NCI-H2081 (cell line): Measurements from ENCODE around the gene PPT1.

Source experiments
- DNase-seq, 2 experiments: peaks; one replicate each; lab custom pipeline; 2025; lab: John Stamatoyannopoulos, UW

The PPT1 gene

GRCh38 chr1:40030528-40031135 is 66.4 kb downstream of the PPT1 start:
- DNase-seq = no peak

- DNase-seq = no peak
Measured at GRCh38 chr1:40029608-40030007, 67.4 kb downstream of the PPT1 start.

GRCh38 chr1:40027647-40028046 is 69.4 kb downstream of the PPT1 start:
- no peak for DNase-seq

GRCh38 chr1:40024671-40025070 is 72.4 kb downstream of the PPT1 start:
- DNase-seq = no peak

- DNase-seq = no peak
Measured at GRCh38 chr1:40023379-40023944, 73.6 kb downstream of the PPT1 start.
